Thyroid gland (tissue), 4 donors: Measurements from ENCODE around the gene EN2. TPM values are rescaled to one million over a fixed set of nuclear protein-coding genes. Genes with fewer than 3 reads are reported as not detected.

ENCODE experiments used
- DNase-seq, 2 donors: peaks; one replicate each; pipeline ENCODE4 v3.0.0-alpha.2; 2019
- H3K27ac ChIP-seq, 3 donors: fragments of 200-600 bp; sonication (generic); 1 replicate in 2 of 3; 2 replicates in 1 of 3; pipeline ENCODE4 v1.5.1; 2016 to 2019; ENCODE audit warnings: mild to moderate bottlenecking in 1 of 3, moderate library complexity in 1 of 3
- H3K27me3 ChIP-seq: fragments of 200-600 bp; sonication (generic); one replicate; pipeline ENCODE4 v1.5.1; 2019
- H3K36me3 ChIP-seq, 2 donors: fragments of 200-600 bp; sonication (generic); one replicate each; pipeline ENCODE4 v1.5.1; 2016 to 2019
- H3K4me1 ChIP-seq, 2 donors: fragments of 200-600 bp; sonication (generic); one replicate each; pipeline ENCODE4 v1.5.1; 2017 to 2019
- H3K4me3 ChIP-seq, 3 donors: fragments of 200-600 bp; sonication (generic); replicated peaks in 1 of 3; 1 replicate in 2 of 3; 2 replicates in 1 of 3; pipeline ENCODE4 v1.5.1; 2016; ENCODE audit warnings: mild to moderate bottlenecking in 1 of 3
- H3K9me3 ChIP-seq: fragments of 200-600 bp; sonication (generic); one replicate; pipeline ENCODE4 v1.5.1; 2017
- POLR2A ChIP-seq, 2 donors: fragments of 450-650 bp; IDR thresholded peaks; one replicate each; pipeline ENCODE4 v1.6.1; 2017; ENCODE audit warnings: antibody characterized with exemption in 2 of 2, mild to moderate bottlenecking in 2 of 2, moderate library complexity in 1 of 2
- WGBS, 2 donors: methylation state at CpG; one replicate each; pipeline ENCODE4 v1.1.5; 2017; 5-methylcytosine and 5-hydroxymethylcytosine counted together
- intact Hi-C: fragments of 100-400 bp; cut with DNase I; formaldehyde crosslinking; loops from one replicate; pipeline ENCODE4 v1.15.1; 2023
- total RNA-seq, 4 donors: library from RNA; depleted of rRNA; stranded (reverse); fragments of >200 nt; gene quantifications; one replicate each; pipeline ENCODE4 v1.2.3, GENCODE V29; 2016
- TF ChIP-seq, protein P1 (sequence below), 6 experiments: fragments of 200-600 bp in 3 of 6; fragments of 450-650 bp in 3 of 6; sonication (generic) in 3 of 6; IDR thresholded peaks; one replicate each; pipeline ENCODE4 v1.5.1; 2016 to 2019; ENCODE audit warnings: antibody characterized with exemption in 6 of 6, mild to moderate bottlenecking in 2 of 6, inconsistent platforms in 1 of 6, moderate library complexity in 1 of 6

The EN2 gene
- total RNA-seq, 4 donors from 2014 or later, result 0.22 to 0.29 (median 0.27) TPM; not detected in 1

DNA sequence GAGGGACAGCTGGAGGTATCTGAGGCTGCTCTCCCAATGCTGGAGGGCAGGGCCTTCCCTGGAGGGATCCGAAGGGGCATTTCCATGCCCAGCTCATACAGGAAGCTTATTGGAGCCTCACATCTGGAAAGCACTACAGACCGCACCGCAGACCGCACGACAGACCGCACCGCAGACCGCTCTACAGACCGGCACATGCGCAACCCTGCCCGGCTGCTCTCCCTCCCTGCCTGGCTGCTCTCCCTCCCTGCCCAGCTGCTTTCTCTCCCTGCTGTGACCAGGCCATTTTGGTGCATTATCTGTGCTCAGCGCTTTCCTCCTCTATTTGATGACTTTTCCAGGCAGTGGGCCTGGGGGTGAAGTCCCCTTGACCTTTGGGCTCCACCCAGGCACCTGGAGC lies 39.6 kb upstream of the EN2 start:
- intact Hi-C loops, result no loop called here
- TF ChIP-seq, protein P1, sequence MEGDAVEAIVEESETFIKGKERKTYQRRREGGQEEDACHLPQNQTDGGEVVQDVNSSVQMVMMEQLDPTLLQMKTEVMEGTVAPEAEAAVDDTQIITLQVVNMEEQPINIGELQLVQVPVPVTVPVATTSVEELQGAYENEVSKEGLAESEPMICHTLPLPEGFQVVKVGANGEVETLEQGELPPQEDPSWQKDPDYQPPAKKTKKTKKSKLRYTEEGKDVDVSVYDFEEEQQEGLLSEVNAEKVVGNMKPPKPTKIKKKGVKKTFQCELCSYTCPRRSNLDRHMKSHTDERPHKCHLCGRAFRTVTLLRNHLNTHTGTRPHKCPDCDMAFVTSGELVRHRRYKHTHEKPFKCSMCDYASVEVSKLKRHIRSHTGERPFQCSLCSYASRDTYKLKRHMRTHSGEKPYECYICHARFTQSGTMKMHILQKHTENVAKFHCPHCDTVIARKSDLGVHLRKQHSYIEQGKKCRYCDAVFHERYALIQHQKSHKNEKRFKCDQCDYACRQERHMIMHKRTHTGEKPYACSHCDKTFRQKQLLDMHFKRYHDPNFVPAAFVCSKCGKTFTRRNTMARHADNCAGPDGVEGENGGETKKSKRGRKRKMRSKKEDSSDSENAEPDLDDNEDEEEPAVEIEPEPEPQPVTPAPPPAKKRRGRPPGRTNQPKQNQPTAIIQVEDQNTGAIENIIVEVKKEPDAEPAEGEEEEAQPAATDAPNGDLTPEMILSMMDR (IDR thresholded peaks at IDR 0.05), result no peak
- no peak for TF ChIP-seq POLR2A (IDR thresholded peaks at IDR 0.05)
- Histone ChIP-seq H3K36me3 (no peaks in the 10 kb centered on the region), H3K4me1 (no peaks in the 10 kb centered on the region), H3K27ac (no peak overlapping the region), H3K9me3 (no peaks in the 10 kb centered on the region), H3K4me3 (no peak overlapping the region), H3K27me3 (no peaks in the 10 kb centered on the region)
- 86 to 87% methylated on average over 11 to 12 of the region's 12 CpGs for WGBS, 2 donors
- no peak for DNase-seq

DNA sequence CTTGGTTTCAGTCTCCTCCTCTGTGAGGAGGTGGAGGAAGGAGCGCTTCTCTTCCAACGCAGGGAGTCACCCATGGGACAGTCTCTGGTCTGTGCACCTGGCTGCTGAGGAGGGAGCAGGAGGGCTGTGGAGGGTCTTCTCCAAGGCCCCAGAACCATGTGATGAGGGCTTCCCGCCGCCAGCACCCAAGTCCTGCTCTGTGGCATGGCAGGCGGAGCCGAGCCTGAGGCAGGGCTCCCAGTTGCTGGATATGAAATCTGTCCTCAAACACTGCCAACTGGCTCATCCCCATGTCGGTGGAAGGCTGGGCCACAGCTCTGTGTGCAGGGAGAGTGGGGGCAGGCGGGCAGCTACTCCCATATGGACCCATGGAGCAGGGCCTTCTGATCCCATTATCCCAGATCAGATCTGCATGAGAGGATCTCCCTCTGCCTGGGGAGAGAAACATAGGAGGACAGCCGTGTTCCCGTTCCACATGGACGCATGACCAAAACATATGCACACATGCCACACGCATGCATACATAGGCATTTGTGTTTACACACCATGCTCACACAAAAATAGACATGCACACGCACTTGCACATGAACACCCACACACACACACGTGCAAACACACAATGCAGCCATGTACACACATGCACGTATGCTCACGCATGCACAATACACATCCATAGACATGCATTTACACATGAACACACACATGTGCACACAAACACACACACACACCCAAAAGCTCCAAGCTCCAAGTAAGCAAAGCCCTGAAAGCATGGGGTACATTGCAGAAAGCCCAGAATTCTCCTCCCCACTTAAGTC lies 38.8 kb upstream of the EN2 start:
- Histone ChIP-seq H3K4me3 (no peak overlapping the region), H3K36me3 (no peaks in the 10 kb centered on the region), H3K27me3 (no peaks in the 10 kb centered on the region), H3K9me3 (no peaks in the 10 kb centered on the region), H3K27ac (no peak overlapping the region), H3K4me1 (no peaks in the 10 kb centered on the region)
- TF ChIP-seq, protein P1 (IDR thresholded peaks at IDR 0.05), result no peak
- no peak for TF ChIP-seq POLR2A (IDR thresholded peaks at IDR 0.05)
- DNase-seq, result no peak
- WGBS, 2 donors, result 88% methylated on average over 16 of the region's 16 CpGs
- intact Hi-C loops, result no loop called here

DNA sequence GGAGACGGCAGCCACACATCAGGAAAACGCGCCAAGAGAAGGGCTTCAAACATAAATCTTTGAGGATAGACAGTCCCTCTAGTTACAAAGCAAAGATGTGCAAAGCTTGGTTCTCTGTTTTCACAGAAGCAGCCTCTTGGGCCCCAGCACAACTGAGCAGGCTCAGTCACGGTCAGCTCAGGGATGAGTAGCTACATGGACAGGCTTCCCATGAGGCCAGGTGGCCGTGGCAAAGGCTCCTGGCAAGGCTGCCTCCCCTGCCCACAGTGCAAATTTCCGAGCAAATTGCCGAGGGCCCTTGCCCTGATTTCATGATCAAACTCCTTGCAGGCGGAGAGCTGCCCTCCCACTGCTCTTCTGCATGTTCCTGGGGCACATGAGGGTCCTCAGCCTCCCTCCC lies 37.8 kb upstream of the EN2 start:
- Histone ChIP-seq H3K4me1 (no peaks in the 10 kb centered on the region), H3K27me3 (no peaks in the 10 kb centered on the region), H3K9me3 (no peaks in the 10 kb centered on the region), H3K4me3 (no peak overlapping the region), H3K27ac (no peak overlapping the region), H3K36me3 (no peaks in the 10 kb centered on the region)
- no peak for TF ChIP-seq POLR2A (IDR thresholded peaks at IDR 0.05)
- TF ChIP-seq, protein P1 (IDR thresholded peaks at IDR 0.05), result no peak
- no peak for DNase-seq
- intact Hi-C loops, result no loop called here
- 81 to 95% methylated on average over 8 of the region's 8 CpGs for WGBS, 2 donors

DNA sequence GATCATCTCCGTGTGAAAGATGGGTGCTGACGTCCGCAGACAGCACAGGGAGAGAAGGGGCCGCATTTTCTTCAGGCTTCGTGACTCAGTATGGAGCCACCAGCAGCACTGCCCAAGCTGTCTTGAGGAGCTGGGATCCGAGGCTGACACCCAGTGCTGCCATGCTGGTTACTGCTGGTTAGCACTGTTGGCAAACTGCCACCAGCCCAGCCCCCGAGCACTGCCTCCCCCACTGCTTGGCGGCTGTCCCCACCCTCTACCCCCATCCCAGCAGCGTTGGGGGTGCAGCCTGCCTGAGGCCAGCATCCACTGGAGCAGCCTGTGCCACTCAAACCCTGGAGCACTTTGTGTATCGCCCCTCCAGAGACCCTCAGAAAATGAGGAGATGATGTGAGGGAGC lies 35.8 kb upstream of the EN2 start:
- no peak for DNase-seq
- no peak overlapping the region for H3K4me3 ChIP-seq
- intact Hi-C loops, result no loop called here
- no peaks in the 10 kb centered on the region for H3K4me1 ChIP-seq
- H3K27me3 ChIP-seq, result no peaks in the 10 kb centered on the region
- no peak for TF ChIP-seq POLR2A (IDR thresholded peaks at IDR 0.05)
- TF ChIP-seq, protein P1 (IDR thresholded peaks at IDR 0.05), result no peak
- 67 to 79% methylated on average over 6 to 7 of the region's 10 CpGs for WGBS, 2 donors
- H3K9me3 ChIP-seq, result no peaks in the 10 kb centered on the region
- H3K27ac ChIP-seq, result no peak overlapping the region
- H3K36me3 ChIP-seq, result no peaks in the 10 kb centered on the region

DNA sequence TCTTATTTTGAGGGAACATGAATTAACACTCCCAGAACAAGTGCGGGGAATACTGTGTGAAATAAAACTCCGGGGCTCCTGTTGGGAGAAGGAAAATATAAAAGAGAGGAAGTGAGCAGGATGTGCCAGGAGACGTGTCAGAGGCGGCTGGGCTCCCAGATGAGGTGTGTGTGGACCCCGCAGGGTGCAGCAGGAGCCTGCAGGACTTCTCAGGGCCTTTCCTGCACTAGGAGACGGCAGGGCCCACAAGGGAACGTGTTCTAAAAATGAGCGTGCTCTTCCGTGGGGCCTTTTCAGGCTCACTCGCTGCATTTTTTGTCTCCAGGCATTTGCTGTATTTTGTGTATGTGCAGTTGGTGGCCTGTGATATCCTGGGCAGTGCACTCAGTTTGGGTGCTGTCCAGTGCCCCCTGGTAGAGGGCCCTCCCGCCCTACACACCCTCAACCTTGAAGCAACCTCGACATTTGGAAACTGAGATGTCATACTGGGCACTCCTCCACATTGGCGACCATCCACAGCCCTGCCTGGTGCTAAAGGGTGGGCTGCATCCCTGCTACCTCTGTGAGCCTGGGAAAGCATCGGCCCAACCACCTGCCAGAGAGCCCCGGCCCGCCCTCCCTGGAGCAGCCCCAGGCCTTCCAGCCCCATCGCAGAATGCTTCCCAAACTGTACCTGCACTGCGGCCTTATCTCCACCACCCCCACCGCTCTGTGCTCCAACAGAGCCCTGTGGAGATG lies 35.2 kb upstream of the EN2 start:
- TF ChIP-seq, protein P1 (IDR thresholded peaks at IDR 0.05), result no peak
- no peak for TF ChIP-seq POLR2A (IDR thresholded peaks at IDR 0.05)
- intact Hi-C loops, result no loop called here
- Histone ChIP-seq H3K27me3 (no peaks in the 10 kb centered on the region), H3K9me3 (no peaks in the 10 kb centered on the region), H3K27ac (no peak overlapping the region), H3K4me3 (no peak overlapping the region), H3K36me3 (no peaks in the 10 kb centered on the region), H3K4me1 (no peaks in the 10 kb centered on the region)
- WGBS, 2 donors, result 77 to 82% methylated on average over 13 to 19 of the region's 19 CpGs
- no peak for DNase-seq
